IMR-90 (cell line): ENCODE data around the gene TIMM29.

Experiments used
- RFX5 ChIP-seq: IDR thresholded peaks from 2 replicates; pipeline ENCODE4 v1.8.0; 2012; ENCODE audit warnings: low read depth, mild to moderate bottlenecking, low read length, moderate library complexity
- TF ChIP-seq, protein P1 (sequence below): conservative IDR thresholded peaks from 2 replicates; pipeline ENCODE4 v1.5.1; 2012; ENCODE audit warnings: mild to moderate bottlenecking, low read depth, low read length, improper control_type of control experiment

DNA sequence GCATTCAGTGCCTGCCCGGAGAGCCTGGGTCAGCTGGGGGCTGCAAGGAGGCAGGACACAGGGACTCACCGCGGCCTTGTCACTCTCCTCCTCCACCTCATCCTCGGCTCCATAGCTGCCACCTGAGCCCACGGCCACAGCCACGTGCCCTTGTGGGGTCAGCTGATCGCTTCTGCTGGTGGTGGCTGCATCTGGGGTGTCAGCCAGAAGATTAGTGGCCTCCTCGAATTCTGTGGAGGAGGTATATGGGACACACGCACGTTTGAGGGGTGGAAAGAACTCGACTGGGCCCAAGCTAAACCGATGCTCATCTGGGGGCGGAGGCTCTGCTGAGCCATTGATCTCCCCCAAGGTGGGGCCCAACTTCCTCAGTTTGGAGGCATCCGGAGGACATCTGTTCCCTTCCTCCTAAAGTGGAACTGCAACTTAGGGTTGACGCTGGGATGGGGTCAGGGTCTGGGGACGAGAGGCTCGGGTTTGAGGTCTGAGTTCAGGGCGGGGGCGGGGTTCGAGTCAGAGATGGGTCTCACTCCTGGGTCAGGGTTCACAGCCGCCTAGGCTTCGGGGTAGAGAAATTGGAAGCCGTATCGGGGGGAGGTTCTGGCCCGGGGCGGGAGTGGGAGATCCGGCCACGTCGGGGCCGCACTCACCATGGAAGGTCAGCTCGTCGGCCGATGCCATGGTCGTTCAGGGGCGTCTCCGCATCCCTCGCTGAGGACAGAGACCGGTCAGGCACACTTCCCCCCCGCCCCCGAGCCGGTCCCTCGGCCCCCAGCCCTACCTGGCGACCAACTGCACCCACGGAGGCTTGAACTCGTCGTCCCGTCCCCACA lies 665 bp upstream of the TIMM29 start:
- TF ChIP-seq, protein P1, sequence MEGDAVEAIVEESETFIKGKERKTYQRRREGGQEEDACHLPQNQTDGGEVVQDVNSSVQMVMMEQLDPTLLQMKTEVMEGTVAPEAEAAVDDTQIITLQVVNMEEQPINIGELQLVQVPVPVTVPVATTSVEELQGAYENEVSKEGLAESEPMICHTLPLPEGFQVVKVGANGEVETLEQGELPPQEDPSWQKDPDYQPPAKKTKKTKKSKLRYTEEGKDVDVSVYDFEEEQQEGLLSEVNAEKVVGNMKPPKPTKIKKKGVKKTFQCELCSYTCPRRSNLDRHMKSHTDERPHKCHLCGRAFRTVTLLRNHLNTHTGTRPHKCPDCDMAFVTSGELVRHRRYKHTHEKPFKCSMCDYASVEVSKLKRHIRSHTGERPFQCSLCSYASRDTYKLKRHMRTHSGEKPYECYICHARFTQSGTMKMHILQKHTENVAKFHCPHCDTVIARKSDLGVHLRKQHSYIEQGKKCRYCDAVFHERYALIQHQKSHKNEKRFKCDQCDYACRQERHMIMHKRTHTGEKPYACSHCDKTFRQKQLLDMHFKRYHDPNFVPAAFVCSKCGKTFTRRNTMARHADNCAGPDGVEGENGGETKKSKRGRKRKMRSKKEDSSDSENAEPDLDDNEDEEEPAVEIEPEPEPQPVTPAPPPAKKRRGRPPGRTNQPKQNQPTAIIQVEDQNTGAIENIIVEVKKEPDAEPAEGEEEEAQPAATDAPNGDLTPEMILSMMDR = no peak
- no peak for TF ChIP-seq RFX5
